Measurements from ENCODE around the gene CABP7. TPM values are rescaled to one million over a fixed set of nuclear protein-coding genes. Genes with fewer than 3 reads are reported as not detected.

Gene CABP7
- total and polyA plus RNA-seq, 2 of the 13 experiments (the other 11 are each of a cell fraction or from before 2014, with no cell fraction given), result 0.08 TPM; not detected in 1

DNA sequence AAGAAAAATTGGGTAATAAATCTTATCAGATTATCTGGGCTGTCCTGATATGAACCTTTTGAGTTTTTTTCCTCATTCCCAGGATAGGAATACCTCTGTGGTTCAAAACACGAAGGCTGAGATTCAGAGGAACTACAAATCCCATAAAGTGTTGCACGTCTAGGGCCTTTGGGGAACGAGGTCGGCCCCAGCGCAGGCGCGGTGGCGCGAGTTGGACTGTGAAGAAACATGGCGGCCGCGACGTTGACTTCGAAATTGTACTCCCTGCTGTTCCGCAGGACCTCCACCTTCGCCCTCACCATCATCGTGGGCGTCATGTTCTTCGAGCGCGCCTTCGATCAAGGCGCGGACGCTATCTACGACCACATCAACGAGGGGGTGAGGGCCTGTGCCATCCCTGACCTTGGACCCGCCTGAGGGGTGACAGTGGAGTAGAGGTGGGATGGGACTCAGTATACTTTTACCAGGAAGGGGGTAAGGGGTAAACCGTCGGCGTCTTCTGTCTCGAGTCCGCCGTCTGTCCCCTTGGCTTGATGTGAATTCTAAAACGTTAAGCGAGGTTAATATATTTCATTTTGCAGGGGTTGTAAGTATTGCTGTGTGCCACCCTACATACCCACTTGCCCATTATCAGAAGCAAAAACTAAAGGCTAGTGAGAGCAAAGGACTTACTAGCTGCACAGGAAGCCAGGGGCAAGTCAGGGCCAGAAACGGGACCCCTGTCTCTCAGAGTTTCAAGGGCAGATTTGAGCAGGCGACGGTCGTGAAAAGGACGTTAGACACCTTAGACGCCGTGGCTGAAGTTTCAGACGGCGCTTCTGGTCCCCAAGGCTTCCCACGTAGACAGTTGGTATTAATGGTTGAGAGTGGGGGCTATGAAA, 47.6 kb downstream of the CABP7 start, which contains the start of gene UQCR10:
UQCR10 (plus strand) TSS at position 199 of the 881 bp plus-strand sequence; CDS start at position 229, 30 bp downstream.
- Histone ChIP-seq H2AFZ (ENCODE audit: low read length) (peak within 1 kb of the TSS; percentile 71), H3K4me1 (ENCODE audit: insufficient read depth, low read length) (peaks cover 62% of the 10 kb centered on the region), H3K36me3 (replicated peaks in 1 of 2; ENCODE audit: control insufficient read depth in 1 of 2, insufficient read depth in 2 of 2, low read length in 2 of 2) (no peaks in the 10 kb centered on the region; a peak in 1 of 5 replicates), H3K4me3 (replicated peaks in 1 of 3; ENCODE audit: insufficient read depth in 1 of 3, low read depth in 2 of 3, low read length in 3 of 3) (peak within 1 kb of the TSS; percentile 95), H3K9ac (ENCODE audit: insufficient read depth, low read depth, low read length) (peak within 1 kb of the TSS; percentile 94), H4K20me1 (ENCODE audit: insufficient read depth, low read length) (no peaks in the 10 kb centered on the region), H3K27me3 (ENCODE audit: control insufficient read depth in 1 of 2, insufficient read depth in 2 of 2, low read length in 2 of 2) (peaks cover 0 to 4% of the 10 kb centered on the region in 2 experiments; a peak in 1 of 5 replicates), H3K9me3 (ENCODE audit: low read length) (no peaks in the 10 kb centered on the region), H3K27ac (ENCODE audit: extremely low read length, insufficient read depth, low read length) (peak within 1 kb of the TSS; percentile 88), H3K79me2 (ENCODE audit: insufficient read depth, low read length) (peaks cover 33% of the 10 kb centered on the region), H3K4me2 (ENCODE audit: low read depth, low read length) (peak within 1 kb of the TSS; percentile 87)
- ChIA-PET POLR2A (interaction anchor here (0.8 to 2.2 kb wide), 19 partner anchors 9 to 656 kb away, joined by 3 to 31 read pairs (median 4); partner anchors contain the start of genes ASCC2 and TBC1D10A), CTCF (ENCODE audit: low intra/inter-chr PET ratio, low total read pairs) (no interaction called here)
- ATAC-seq (peak; percentile 65), FAIRE-seq (no peak), DNase-seq (ENCODE audit: low spot score) (peak; percentile 85)
- TSS peak; percentile 87 for BruUV-seq (replicated peaks)
- WGBS (ENCODE audit: low lambda C conversion rate), result 2% methylated on average over 41 of the region's 46 CpGs
- in situ Hi-C loops (cut with HindIII; ENCODE audit: extremely low pct_ligation_motif_present, low pct_unique_long_range_greater_than_20kb), result no loop called here
- intact Hi-C loops (cut with micrococcal nuclease; ENCODE audit: unreplicated experiment), result loop anchor here (1.0 to 2.0 kb wide), 2 partner anchors 15 to 115 kb away; partner anchors contain the start of gene MTMR3
- TF ChIP-seq EED (CRISPR knock-in tag; IDR thresholded peaks at IDR 0.05) (no peak), U2AF1 (optimal IDR thresholded peaks at IDR 0.05; ENCODE audit: low read depth, low read length) (peak; percentile 22), GZF1 (CRISPR knock-in tag; IDR thresholded peaks at IDR 0.05) (no peak), ADNP (CRISPR knock-in tag; IDR thresholded peaks at IDR 0.05) (no peak), MAFF (IDR thresholded peaks at IDR 0.05; ENCODE audit: low read depth, low read length) (no peak), MAZ (IDR thresholded peaks at IDR 0.05; ENCODE audit: borderline replicate concordance, low read depth, low read length) (no peak), MAZ (CRISPR knock-in tag; IDR thresholded peaks at IDR 0.05; ENCODE audit: low read depth) (no peak), ZNF331 (CRISPR knock-in tag; IDR thresholded peaks at IDR 0.05) (0 out of 2 replicates have a peak, but pooled peaks have one; percentile 48), SRY (CRISPR knock-in tag; IDR thresholded peaks at IDR 0.05) (peak; percentile 80), RORA (CRISPR knock-in tag; IDR thresholded peaks at IDR 0.05) (no peak), RXRB (CRISPR knock-in tag; IDR thresholded peaks at IDR 0.05; ENCODE audit: borderline replicate concordance) (no peak; the same call in 1 of the 2 replicates), POLR2AphosphoS2 (IDR thresholded peaks at IDR 0.05; ENCODE audit: low read depth, low read length) (no peak), DMAP1 (CRISPR knock-in tag; IDR thresholded peaks at IDR 0.05) (peak; percentile 70; the same call in 1 of the 2 replicates), ETS1 (CRISPR knock-in tag; IDR thresholded peaks at IDR 0.05) (no peak)
- TF ChIP-seq, protein P1, sequence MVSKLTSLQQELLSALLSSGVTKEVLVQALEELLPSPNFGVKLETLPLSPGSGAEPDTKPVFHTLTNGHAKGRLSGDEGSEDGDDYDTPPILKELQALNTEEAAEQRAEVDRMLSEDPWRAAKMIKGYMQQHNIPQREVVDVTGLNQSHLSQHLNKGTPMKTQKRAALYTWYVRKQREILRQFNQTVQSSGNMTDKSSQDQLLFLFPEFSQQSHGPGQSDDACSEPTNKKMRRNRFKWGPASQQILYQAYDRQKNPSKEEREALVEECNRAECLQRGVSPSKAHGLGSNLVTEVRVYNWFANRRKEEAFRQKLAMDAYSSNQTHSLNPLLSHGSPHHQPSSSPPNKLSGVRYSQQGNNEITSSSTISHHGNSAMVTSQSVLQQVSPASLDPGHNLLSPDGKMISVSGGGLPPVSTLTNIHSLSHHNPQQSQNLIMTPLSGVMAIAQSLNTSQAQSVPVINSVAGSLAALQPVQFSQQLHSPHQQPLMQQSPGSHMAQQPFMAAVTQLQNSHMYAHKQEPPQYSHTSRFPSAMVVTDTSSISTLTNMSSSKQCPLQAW (CRISPR knock-in tag; IDR thresholded peaks at IDR 0.05), result peak; percentile 11; the same call in 1 of the 2 replicates
- TF ChIP-seq, protein P2, sequence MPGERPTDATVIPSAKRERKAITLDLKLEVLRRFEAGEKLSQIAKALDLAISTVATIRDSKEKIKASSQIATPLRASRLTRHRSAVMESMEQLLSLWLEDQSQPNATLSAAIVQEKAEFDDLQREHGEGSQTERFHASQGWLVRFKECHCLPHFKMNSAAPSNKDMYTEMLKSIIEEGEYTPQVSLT (CRISPR knock-in tag; IDR thresholded peaks at IDR 0.05; ENCODE audit: borderline replicate concordance, low read depth), result 0 out of 2 replicates have a peak, but pooled peaks have one; percentile 39
- TF ChIP-seq, protein P3, sequence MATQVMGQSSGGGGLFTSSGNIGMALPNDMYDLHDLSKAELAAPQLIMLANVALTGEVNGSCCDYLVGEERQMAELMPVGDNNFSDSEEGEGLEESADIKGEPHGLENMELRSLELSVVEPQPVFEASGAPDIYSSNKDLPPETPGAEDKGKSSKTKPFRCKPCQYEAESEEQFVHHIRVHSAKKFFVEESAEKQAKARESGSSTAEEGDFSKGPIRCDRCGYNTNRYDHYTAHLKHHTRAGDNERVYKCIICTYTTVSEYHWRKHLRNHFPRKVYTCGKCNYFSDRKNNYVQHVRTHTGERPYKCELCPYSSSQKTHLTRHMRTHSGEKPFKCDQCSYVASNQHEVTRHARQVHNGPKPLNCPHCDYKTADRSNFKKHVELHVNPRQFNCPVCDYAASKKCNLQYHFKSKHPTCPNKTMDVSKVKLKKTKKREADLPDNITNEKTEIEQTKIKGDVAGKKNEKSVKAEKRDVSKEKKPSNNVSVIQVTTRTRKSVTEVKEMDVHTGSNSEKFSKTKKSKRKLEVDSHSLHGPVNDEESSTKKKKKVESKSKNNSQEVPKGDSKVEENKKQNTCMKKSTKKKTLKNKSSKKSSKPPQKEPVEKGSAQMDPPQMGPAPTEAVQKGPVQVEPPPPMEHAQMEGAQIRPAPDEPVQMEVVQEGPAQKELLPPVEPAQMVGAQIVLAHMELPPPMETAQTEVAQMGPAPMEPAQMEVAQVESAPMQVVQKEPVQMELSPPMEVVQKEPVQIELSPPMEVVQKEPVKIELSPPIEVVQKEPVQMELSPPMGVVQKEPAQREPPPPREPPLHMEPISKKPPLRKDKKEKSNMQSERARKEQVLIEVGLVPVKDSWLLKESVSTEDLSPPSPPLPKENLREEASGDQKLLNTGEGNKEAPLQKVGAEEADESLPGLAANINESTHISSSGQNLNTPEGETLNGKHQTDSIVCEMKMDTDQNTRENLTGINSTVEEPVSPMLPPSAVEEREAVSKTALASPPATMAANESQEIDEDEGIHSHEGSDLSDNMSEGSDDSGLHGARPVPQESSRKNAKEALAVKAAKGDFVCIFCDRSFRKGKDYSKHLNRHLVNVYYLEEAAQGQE (IDR thresholded peaks at IDR 0.05; ENCODE audit: borderline replicate concordance in 1 of 2, low read depth in 1 of 2, low read length in 2 of 2), result peak in 1 of 2 experiments; percentile 22; a peak in 1 of 4 replicates
